DOHH2 (cell line): ENCODE results near the gene HLCS.

ENCODE experiments used
- H3F3A ChIP-seq: fragments of 200-600 bp; sonication (generic), shearing (Covaris generic); 2 replicates; pipeline ENCODE4 v1.6.0; 2016; ENCODE audit warnings: antibody characterized with exemption, mild to moderate bottlenecking; ENCODE audit not compliant: control insufficient read depth, insufficient read depth
- H3K27ac ChIP-seq: fragments of 200-600 bp; sonication (generic); 2 replicates; pipeline ENCODE4 v1.5.1; 2014; ENCODE audit warnings: low read depth, mild to moderate bottlenecking, low read length, moderate library complexity
- H3K27me3 ChIP-seq: fragments of 200-600 bp; sonication (generic); 2 replicates; pipeline ENCODE4 v1.6.1; 2014; ENCODE audit warnings: mild to moderate bottlenecking, low read length, mixed read lengths; ENCODE audit not compliant: control insufficient read depth
- H3K36me3 ChIP-seq: fragments of 200-600 bp; sonication (generic); 2 replicates; pipeline ENCODE4 v1.6.1; 2014; ENCODE audit warnings: mild to moderate bottlenecking, low read length, moderate library complexity, mixed read lengths; ENCODE audit not compliant: control insufficient read depth
- H3K4me1 ChIP-seq: fragments of 200-600 bp; sonication (generic); 2 replicates; pipeline ENCODE4 v1.6.1; 2014; ENCODE audit warnings: mild to moderate bottlenecking, low read length, mixed read lengths; ENCODE audit not compliant: control insufficient read depth
- H3K4me2 ChIP-seq: fragments of 200-600 bp; sonication (generic); 2 replicates; pipeline ENCODE4 v1.6.0; 2014; ENCODE audit warnings: mild to moderate bottlenecking, low read length, moderate library complexity
- H3K4me3 ChIP-seq: fragments of 200-600 bp; sonication (generic); 2 replicates; pipeline ENCODE4 v1.5.1; 2014; ENCODE audit warnings: mild to moderate bottlenecking, low read length, mixed read lengths
- H3K79me2 ChIP-seq: fragments of 200-600 bp; sonication (generic); 2 replicates; pipeline ENCODE4 v1.6.1; 2014; ENCODE audit warnings: mild to moderate bottlenecking, low read length, mixed read lengths; ENCODE audit not compliant: control insufficient read depth
- H3K9me2 ChIP-seq: fragments of 200-600 bp; sonication (generic); replicated peaks from 2 replicates; pipeline ENCODE4 v1.6.1; 2014; ENCODE audit warnings: mild to moderate bottlenecking, low read length, mixed read lengths; ENCODE audit not compliant: control insufficient read depth
- H3K9me3 ChIP-seq: fragments of 200-600 bp; sonication (generic); 2 replicates; pipeline ENCODE4 v1.6.1; 2014; ENCODE audit warnings: antibody characterized with exemption, low read length, mixed read lengths; ENCODE audit not compliant: control insufficient read depth, insufficient read depth
- H4K20me1 ChIP-seq: fragments of 200-600 bp; sonication (generic); 2 replicates; pipeline ENCODE4 v1.6.0; 2014; ENCODE audit warnings: low read depth, mild to moderate bottlenecking, antibody characterized with exemption, low read length, moderate library complexity; ENCODE audit not compliant: control insufficient read depth, insufficient read depth
- EZH2phosphoT487 ChIP-seq: fragments of 200-600 bp; sonication (generic); IDR thresholded peaks from 2 replicates; pipeline ENCODE4 v1.6.1; 2017; ENCODE audit warnings: borderline replicate concordance, mild to moderate bottlenecking, antibody characterized with exemption, low read length, moderate library complexity, mixed read lengths
- TF ChIP-seq, protein P1 (sequence below): fragments of 200-600 bp; sonication (generic); IDR thresholded peaks from one replicate; pipeline ENCODE4 v1.5.1; 2014; ENCODE audit warnings: antibody characterized with exemption, mild to moderate bottlenecking, low read depth, low read length; ENCODE audit not compliant: poor library complexity, severe bottlenecking

The HLCS gene

DNA sequence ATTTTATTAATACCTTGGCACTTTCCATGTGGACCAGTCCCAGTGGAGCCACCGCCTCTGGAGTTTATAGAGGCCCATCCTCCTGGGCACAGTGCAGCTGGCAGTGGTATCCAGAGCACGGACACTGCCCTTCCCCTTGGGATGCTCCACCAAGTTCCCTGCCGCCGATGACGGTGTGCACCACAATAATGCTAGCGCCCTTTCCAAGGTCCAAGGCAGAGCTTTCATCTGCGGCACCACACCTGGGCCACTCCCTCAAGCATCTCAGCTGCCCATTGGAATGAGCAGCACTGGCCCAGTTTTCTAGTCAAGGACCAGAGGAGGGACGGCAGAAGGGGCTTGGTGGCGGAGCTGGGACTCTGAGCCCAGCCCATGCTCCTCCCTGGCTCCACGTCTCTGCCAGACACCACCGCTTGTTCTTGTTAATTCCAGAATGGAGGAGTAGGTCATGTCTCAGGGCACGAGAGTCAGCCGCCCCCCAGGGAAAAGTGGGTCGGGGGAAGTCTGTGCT, 243.0 kb downstream of the HLCS start:
- H3K4me3 ChIP-seq: no peak overlapping the region
- H3K27ac ChIP-seq: no peak overlapping the region
- TF ChIP-seq, protein P1, sequence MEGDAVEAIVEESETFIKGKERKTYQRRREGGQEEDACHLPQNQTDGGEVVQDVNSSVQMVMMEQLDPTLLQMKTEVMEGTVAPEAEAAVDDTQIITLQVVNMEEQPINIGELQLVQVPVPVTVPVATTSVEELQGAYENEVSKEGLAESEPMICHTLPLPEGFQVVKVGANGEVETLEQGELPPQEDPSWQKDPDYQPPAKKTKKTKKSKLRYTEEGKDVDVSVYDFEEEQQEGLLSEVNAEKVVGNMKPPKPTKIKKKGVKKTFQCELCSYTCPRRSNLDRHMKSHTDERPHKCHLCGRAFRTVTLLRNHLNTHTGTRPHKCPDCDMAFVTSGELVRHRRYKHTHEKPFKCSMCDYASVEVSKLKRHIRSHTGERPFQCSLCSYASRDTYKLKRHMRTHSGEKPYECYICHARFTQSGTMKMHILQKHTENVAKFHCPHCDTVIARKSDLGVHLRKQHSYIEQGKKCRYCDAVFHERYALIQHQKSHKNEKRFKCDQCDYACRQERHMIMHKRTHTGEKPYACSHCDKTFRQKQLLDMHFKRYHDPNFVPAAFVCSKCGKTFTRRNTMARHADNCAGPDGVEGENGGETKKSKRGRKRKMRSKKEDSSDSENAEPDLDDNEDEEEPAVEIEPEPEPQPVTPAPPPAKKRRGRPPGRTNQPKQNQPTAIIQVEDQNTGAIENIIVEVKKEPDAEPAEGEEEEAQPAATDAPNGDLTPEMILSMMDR: no peak
- TF ChIP-seq EZH2phosphoT487: no peak
- H3K4me1 ChIP-seq: no peaks in the 10 kb centered on the region
- H3K79me2 ChIP-seq: no peaks in the 10 kb centered on the region
- no peaks in the 10 kb centered on the region for H4K20me1 ChIP-seq
- H3K27me3 ChIP-seq: no peaks in the 10 kb centered on the region
- H3F3A ChIP-seq: no peaks in the 10 kb centered on the region
- no peaks in the 10 kb centered on the region for H3K36me3 ChIP-seq
- no peak overlapping the region for H3K4me2 ChIP-seq
- H3K9me3 ChIP-seq: no peaks in the 10 kb centered on the region
- H3K9me2 ChIP-seq: no peaks in the 10 kb centered on the region

DNA sequence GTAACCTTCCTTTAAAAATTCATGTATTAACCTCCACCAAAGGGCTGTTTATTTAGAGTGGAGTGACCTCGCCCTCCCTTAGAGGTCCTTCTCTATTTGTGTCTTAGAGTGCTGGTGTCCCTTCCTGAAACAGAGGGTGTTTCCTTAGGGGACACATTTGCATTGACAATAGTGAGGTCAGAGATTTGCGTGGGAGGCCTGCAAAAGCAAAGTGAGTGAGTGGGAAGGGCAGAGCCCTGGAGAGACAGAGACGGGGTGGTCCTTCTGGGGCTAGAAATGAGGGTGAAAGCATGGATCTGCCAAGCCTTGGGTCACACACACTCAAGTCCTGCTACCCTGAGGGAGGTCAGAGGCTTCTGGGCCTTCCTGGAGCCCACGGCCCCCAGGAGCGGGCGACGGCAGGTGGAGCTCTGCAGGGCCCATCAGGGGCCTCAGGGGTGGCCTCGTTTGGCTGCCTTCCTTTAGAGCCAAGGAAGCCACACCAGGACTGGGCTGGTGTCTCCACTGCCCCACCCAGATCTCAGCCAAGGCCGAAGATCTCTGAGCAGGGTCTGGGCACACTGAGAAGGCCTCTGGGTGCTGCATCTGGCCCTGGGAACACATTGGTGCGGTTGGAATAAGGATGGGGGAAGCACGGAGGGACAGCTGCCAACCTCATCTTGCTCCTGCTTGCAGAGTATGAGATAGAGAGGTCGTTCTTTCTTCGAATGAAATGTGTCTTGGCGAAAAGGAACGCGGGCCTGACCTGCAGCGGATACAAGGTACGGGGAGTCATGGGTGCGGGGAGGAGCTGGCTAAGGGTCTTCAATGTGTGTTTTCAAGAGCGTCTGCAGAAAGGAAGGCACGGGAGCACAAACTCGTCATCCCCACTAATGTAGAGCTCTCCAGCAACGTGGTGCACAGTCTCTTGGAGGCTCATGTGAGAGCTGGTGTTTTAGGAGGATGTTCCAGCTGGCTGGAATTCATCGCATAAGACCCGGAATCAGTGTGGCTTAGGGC, 243.8 kb downstream of the HLCS start:
- no peak overlapping the region for H3K4me2 ChIP-seq
- H4K20me1 ChIP-seq: no peaks in the 10 kb centered on the region
- H3K27ac ChIP-seq: no peak overlapping the region
- no peaks in the 10 kb centered on the region for H3K79me2 ChIP-seq
- H3K36me3 ChIP-seq: no peaks in the 10 kb centered on the region
- no peaks in the 10 kb centered on the region for H3K27me3 ChIP-seq
- no peaks in the 10 kb centered on the region for H3K9me3 ChIP-seq
- H3K4me1 ChIP-seq: no peaks in the 10 kb centered on the region
- no peaks in the 10 kb centered on the region for H3F3A ChIP-seq
- no peaks in the 10 kb centered on the region for H3K9me2 ChIP-seq
- TF ChIP-seq, protein P1: no peak
- no peak for TF ChIP-seq EZH2phosphoT487
- H3K4me3 ChIP-seq: no peak overlapping the region

DNA sequence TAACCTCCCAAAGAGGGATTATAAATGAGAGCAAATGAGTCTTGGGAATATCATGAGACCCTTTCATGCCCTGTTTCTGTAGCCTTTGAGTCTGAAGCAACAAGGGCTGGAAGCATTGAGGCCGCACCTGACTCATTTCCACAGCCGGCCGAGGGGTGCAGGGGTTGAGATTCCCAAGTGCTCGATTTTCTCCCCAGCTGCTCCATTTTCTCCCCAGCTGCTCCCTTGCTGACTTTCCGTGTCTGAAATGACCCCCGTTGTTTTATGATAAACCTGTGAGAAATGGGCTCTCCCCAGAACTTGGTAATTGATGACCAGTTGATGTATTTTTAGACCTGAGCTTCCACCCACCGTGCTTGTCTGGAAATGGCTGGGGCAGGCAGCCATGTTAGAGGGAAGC, 244.7 kb downstream of the HLCS start:
- Histone ChIP-seq H3K27me3 (no peaks in the 10 kb centered on the region), H3K79me2 (no peaks in the 10 kb centered on the region), H3K36me3 (no peaks in the 10 kb centered on the region), H3K4me1 (no peaks in the 10 kb centered on the region), H3K4me3 (no peak overlapping the region), H3K4me2 (no peak overlapping the region), H3K9me3 (no peaks in the 10 kb centered on the region), H3F3A (no peaks in the 10 kb centered on the region), H3K27ac (no peak overlapping the region), H3K9me2 (no peaks in the 10 kb centered on the region), H4K20me1 (no peaks in the 10 kb centered on the region)
- TF ChIP-seq, protein P1: no peak
- no peak for TF ChIP-seq EZH2phosphoT487
